Hippocampal formation (tissue), 2 donors: Measurements from ENCODE around the gene RBM19.

Experiments
- DNase-seq, 2 donors: peaks; one replicate each; lab custom pipeline; 2025; lab: John Stamatoyannopoulos, UW

The RBM19 gene

GRCh38 chr12:113958108-113958507, 8.0 kb downstream of the RBM19 start:
- DNase-seq = no peak

DNA sequence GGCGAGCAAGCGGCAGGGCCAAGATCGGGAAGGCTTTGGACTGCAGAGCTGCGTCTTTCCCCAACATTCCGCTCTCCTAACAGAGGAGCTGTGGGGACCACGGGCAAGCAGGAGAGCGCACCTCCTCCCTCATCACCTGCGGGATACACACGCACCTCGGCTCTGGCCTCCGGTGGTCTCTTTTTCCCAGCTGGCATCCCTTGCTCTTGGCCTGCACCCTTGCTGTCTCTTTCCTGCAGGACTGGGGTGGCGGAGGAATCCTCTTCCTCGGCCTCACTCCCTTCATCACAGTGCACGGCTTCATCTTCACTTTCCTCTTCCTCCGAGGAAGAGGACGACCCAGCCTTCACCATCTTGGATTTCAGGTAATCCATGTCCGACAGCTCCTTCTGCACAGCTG, 8.5 kb downstream of the RBM19 start:
- DNase-seq = no peak

- no peak for DNase-seq
Measured at GRCh38 chr12:113955109-113955970, 10.8 kb downstream of the RBM19 start.

DNA sequence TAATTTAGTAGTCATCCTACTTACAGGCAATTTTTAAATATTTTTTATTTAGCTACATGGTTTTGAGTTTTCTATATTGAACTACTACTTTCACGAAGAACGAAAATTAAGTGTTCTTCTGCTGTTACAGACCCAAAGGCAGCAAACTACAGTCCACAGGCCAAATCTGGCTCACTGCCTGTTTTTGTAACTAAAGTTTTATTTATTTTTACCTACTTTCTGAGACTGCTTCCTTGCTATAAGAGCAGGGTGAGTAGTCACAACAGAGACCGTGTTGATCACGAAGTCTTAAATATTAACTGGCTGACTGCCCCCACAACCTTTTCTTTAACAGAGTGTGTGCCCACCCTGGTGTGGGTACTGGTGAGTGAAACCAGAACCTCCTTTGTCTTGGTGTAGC, 11.6 kb downstream of the RBM19 start:
- no peak for DNase-seq

DNA sequence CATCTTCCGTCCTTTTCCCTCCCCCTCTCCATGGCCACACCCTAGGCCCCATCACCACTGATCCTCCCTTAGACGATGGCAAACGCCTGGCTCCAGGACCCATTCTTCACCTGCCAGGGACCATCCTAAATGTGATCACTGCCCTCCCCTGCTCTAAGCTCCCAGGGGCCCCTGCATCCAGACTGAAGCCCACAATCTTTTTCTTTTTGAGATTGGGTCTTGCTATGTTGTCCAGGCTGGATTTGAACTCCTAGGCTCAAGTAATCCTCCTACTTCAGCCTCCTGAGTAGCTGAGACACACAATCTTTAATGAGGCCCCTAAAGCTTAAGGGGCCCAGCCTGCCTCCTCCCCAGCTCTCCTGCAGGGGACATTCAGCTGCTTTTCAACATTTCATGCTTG, 15.3 kb downstream of the RBM19 start:
- no peak for DNase-seq

DNA sequence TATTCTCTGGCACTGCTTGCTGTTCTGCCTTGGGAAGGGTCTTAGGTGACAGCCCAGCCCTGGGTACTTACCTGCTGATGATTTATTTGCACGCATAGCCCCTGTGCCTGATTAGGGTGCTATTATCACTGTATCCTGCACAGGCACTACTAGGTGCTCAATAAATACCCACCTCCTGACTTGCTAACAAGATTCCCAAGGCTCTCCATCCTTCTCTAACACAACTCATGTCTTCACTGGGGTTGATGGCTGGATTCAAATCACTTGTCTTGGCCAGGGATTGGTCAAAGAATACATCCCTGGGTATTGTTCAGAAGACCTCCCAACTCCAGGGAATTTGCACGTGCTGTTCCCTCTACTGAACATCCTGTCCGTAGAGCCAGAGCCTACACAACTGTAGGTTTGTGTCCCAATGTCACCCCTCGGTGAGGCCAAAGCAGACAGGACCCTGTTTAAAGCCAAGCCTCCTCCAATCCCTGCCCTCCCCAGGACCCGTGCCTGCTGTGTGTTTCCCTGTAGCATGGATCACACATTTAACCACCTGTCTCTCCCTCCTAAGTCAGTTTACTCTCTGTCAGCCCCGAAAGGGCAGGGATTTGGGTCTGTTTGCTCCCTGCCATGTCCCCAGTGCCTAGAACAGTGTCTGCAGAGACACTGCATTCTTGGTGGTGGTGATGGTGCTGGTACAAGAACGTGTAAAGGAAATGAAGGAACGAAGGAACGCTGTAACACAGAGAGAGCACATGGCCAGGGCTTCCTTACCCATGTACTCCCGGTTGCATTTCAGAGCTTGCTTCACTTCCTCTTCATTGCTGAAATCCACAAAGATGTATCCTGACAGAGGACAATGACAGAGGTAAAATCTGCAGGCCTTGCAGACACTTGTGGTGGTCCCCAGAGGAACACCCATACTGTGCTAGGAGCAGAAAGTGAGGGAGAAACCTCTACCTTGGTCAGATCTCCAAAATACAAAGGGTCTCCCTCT, 16.5 kb downstream of the RBM19 start:
- DNase-seq = no peak

- no peak for DNase-seq
Measured at GRCh38 chr12:113948151-113948914, 17.8 kb downstream of the RBM19 start.

- no peak for DNase-seq
Measured at GRCh38 chr12:113946175-113946574, 19.9 kb downstream of the RBM19 start.

- DNase-seq = no peak
Measured at GRCh38 chr12:113945174-113946173, 20.7 kb downstream of the RBM19 start.

GRCh38 chr12:113942209-113942608, 23.9 kb downstream of the RBM19 start:
- DNase-seq = no peak

DNA sequence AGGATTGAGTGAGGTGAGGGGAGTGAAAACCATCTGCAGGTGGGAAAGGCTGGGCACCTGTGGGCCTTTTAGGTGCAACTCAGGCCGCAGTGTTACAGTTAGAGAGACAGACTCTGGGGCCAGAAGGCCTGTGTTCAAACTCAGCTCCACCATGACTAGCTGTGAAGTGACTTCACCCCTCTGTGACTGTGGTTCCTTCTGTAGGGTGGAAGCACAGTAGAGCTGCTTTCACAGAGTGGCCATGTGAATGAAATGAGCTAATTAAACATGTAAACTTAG, 25.0 kb downstream of the RBM19 start:
- no peak for DNase-seq

DNA sequence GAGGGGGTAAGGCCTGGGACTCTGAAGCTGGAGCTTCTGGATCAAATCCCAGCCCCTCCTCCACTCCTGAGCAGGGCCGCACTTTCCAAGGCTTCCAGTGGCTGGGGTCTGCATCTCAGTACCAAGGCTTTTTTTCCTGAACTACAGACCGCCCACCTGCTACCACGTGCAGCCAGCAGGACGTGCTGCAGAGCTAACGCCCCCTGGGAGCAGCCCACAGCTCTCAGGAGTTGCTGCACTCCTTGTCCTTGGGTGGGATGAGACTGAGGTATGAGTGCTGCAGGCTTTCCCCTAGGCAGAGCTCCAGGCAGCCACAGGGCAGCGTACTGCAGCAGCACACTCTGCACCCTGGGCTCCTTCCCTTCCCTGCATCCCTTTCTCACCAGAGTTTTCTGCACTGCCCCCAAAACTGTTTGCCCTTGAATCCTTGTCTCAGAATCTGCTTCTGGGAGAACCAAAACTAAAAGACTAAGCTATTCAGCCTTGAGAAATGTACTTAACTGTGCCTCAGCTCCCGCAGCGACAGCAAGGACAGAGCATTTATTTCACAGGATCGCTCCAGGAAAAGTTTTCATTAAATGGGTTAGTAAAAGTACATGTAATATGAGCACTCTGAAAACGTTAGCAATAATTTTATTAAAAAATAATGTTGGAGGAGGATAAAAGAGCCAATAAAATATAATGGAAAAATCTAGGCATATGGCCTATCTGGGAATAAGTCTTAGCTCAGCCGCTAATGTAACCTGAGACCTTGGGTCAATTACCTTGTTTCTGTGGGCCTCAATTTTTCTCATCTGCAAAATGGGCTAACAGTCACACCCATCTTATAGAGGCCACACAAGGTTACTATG, 25.5 kb downstream of the RBM19 start:
- DNase-seq = no peak

DNA sequence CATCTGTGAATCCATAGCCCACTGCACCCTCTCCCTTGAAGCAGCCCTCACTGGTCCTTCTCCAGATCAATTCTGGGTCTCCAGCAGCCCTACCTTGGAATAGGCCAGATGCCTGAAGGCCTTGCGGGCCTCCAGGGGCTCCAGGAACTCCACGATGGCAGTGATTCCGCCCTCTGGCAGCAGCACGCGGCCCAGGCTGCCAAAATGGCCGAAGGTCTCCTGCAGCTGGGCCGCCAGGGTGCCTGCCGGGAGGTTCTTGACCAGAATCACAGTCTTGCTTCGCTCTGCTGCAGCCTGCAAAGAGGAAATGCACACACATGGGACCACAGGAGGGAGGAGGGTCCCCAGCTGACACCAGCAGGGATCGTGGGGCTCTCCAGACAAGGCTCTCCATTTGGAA, 26.3 kb downstream of the RBM19 start:
- DNase-seq = no peak

DNA sequence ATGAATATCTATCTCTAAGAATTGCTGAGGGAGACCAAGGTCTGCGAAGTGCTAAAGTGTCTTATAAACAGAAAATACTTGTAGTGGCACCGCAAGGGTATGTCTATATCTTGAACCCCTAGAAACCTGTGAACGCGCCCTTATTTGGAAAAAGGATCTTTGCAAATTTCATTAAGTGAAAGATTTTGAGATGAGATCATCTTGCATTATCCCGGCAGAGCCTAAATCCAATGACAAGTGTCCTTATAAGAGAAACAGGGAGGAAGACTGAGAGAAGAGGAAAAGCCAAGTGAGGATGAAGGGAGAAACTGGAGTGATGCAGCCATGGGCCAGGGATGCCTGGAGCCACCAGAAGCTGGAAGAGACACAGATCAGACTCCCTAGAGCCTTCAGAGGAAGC, 27.7 kb downstream of the RBM19 start:
- no peak for DNase-seq

DNA sequence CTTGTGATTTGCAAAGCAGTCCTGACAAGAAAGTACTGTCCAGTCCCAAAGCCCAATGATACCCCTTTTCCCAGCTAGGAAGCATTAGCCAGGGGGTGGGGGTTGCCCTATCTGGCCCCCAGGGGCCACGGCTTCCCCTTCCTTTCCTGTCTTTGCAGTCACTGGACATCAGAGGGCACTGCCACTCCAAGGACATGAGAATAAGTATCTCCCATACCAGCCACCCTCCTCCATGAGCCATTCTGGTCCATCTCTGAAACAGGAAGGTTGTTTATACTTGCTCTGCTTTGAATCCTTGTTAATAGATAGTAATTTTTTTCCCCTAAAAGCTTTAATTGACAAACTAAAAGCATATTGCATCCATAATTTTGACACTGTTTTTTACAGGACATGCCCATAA, 29.7 kb downstream of the RBM19 start:
- no peak for DNase-seq

DNA sequence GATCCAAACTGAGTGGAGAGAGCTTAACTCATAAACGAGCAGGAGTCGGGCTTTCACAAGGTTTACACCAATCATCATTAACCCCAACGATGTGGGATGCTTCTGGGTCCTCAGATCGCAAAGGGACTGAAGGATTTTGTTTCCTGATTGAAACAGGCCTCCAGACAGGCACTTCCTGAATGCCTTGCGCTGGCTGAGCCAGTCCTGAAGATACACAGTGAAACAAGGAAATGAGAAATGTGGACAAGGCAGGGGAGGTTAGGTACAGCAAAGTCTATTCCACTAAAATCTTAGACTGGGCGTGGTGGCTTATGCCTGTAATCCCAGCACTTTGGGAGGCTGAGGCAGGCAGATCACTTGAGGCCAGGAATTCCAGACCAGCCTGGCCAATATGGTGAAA, 30.7 kb downstream of the RBM19 start:
- DNase-seq = no peak

GRCh38 chr12:113934946-113935345, 31.2 kb downstream of the RBM19 start:
- DNase-seq = no peak

DNA sequence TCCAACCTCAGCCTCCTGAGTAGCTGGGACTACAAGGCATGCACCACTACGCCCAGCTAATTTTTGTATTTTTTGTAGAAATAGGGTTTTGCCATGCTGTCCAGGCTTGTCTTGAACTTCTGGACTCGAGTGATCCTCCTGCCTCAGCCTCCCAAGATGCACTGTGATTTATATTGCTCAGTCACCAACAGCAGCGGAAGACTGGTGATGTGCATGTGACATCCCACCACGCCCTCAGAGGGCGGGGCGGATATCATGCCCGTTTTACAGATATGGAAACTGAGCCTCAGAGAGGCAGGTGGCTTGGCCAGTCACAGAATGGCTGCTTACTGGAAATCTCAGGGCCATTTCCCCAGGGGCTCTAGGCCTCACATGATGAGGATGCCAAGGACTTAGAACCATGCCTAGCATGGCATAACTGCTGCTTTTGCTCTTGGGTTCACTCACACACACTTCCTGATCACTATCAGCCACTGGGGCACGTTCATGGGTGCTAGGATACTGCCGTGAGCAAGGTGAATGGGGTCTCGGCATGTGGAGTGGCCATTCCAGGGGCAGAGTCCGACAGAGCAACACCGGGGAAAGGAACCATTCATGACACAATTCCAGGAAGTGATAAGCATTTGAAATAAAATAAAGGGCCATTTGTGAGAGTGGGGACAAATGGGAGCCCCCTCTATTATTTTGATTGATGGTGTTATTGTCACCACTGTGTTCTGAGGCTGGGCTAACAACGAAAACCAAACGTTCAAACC, 31.9 kb downstream of the RBM19 start:
- no peak for DNase-seq

GRCh38 chr12:113933201-113933786, 32.8 kb downstream of the RBM19 start:
- DNase-seq = peak in 1 of 2 donors; percentile 10
